ENCODE results near the gene ANKAR.
"Not testable (repeated sequence)": the region's sequence is repeated elsewhere in the genome, so short reads cannot be mapped to it uniquely, and the experiment has no call there.

DNA sequence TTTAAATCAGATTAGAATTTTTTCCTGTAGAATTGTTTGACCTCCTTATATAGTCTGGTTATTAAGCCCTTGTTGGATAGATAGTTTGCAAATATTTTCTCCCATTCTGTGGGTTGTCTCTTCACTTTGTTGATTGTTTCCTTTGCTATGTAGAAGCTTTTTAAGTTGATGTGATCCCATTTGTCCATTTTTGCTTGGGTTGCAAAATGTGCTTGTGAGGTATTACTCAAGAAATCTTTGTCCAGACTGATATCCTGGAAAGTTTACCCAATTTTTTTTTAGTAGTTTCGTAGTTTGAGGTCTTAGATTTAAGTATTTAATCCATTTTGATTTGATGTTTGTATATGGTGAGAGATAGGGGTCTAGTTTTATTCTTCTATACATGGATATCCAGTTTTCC, 13.3 kb downstream of the ANKAR start:
- TF ChIP-seq, protein P1, sequence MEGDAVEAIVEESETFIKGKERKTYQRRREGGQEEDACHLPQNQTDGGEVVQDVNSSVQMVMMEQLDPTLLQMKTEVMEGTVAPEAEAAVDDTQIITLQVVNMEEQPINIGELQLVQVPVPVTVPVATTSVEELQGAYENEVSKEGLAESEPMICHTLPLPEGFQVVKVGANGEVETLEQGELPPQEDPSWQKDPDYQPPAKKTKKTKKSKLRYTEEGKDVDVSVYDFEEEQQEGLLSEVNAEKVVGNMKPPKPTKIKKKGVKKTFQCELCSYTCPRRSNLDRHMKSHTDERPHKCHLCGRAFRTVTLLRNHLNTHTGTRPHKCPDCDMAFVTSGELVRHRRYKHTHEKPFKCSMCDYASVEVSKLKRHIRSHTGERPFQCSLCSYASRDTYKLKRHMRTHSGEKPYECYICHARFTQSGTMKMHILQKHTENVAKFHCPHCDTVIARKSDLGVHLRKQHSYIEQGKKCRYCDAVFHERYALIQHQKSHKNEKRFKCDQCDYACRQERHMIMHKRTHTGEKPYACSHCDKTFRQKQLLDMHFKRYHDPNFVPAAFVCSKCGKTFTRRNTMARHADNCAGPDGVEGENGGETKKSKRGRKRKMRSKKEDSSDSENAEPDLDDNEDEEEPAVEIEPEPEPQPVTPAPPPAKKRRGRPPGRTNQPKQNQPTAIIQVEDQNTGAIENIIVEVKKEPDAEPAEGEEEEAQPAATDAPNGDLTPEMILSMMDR (IDR thresholded peaks at IDR 0.05; ENCODE audit: low read length) = not testable (repeated sequence)
- TF ChIP-seq EZH2 (IDR thresholded peaks at IDR 0.05; ENCODE audit: borderline replicate concordance, low read length) = not testable (repeated sequence)
